Mammary microvascular endothelial cell (primary cell): ENCODE results near the gene DGLUCY. TPM values are rescaled to one million over a fixed set of nuclear protein-coding genes. Genes with fewer than 3 reads are reported as not detected.

Experiments used
- total RNA-seq: library from RNA; depleted of rRNA; stranded (reverse); fragments of >200 nt; gene quantifications from 2 replicates; pipeline ENCODE4 v1.2.3, GENCODE V29; 2015

The DGLUCY gene, protein sequence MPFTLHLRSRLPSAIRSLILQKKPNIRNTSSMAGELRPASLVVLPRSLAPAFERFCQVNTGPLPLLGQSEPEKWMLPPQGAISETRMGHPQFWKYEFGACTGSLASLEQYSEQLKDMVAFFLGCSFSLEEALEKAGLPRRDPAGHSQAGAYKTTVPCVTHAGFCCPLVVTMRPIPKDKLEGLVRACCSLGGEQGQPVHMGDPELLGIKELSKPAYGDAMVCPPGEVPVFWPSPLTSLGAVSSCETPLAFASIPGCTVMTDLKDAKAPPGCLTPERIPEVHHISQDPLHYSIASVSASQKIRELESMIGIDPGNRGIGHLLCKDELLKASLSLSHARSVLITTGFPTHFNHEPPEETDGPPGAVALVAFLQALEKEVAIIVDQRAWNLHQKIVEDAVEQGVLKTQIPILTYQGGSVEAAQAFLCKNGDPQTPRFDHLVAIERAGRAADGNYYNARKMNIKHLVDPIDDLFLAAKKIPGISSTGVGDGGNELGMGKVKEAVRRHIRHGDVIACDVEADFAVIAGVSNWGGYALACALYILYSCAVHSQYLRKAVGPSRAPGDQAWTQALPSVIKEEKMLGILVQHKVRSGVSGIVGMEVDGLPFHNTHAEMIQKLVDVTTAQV
- total RNA-seq, result 44.2 and 55.6 TPM in 2 replicates

DNA sequence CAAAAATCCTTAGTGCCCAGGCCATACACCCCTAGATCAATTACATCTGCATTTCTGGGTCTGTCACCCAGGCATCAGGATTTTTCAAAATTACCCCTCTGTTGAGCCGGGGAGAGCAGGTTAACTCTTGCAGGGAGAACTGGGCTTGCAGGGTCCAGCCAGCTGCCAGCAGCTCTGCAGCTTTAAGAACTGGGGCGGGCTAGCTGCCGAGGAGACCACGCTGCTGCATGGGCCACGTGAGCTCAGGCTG is at the start of gene DGLUCY:
Gene DGLUCY (plus strand): TSS at position 245 of the 250 bp plus-strand sequence. CDS start 46,222 bp downstream, outside the sequence.

DNA sequence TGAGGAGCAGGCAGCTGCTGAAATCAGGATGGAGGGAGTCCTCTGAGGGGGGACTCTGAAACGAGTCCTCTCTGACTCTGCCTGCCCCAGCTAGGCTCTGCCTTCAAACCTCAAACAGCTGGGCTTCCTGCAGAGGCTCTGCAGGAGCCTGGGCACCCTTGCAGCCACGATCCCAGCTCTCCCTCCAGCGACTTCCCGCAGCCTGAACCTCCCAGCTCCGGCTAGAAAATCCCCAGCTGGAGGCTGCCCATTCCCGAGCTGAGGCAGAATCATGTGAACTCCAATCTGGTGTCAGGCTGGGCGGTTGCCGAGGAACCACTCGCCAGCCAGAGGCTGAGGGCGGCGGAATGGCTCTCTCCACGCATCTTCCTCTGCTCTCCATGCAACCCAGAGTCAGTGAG is 130.6 kb downstream of the DGLUCY start, which contains the start of gene GPR68:
Gene GPR68 (minus strand): TSS at position 204 of the 401 bp plus-strand sequence. CDS start 9,654 bp downstream, outside the sequence.

Other genes with a start within 250 kb of the DGLUCY start
- gene RPS6KA5, start 53.4 kb upstream of the DGLUCY start, total RNA-seq, result 0.79 and 1.00 TPM in 2 replicates
- gene GPR68, start 130.6 kb downstream of the DGLUCY start, total RNA-seq, result 2.1 and 2.2 TPM in 2 replicates